NT2/D1 (cell line): Measurements from ENCODE around the gene MC2R.

Experiments
- DNase-seq: peaks from one replicate; pipeline ENCODE4 v3.0.0-alpha.2; 2011; ENCODE audit warnings: low read depth, low spot score
- H3K27me3 ChIP-seq: 2 replicates; pipeline ENCODE4 v1.6.0; 2011; ENCODE audit warnings: mild to moderate bottlenecking; ENCODE audit not compliant: insufficient read length, insufficient read depth
- H3K36me3 ChIP-seq: 2 replicates; pipeline ENCODE4 v1.6.1; 2011; ENCODE audit warnings: mild to moderate bottlenecking, low read length, mixed read lengths; ENCODE audit not compliant: insufficient read depth, insufficient read length
- H3K4me1 ChIP-seq: 2 replicates; pipeline ENCODE4 v1.5.1; 2011; ENCODE audit not compliant: insufficient read depth, insufficient read length
- H3K4me3 ChIP-seq: 2 replicates; pipeline ENCODE4 v1.5.1; 2011; ENCODE audit warnings: low read depth; ENCODE audit not compliant: insufficient read length
- H3K9ac ChIP-seq: 2 replicates; pipeline ENCODE4 v1.6.0; 2011; ENCODE audit warnings: low read depth; ENCODE audit not compliant: insufficient read length
- H3K9me3 ChIP-seq: 2 replicates; pipeline ENCODE4 v1.5.1; 2011; ENCODE audit warnings: mild to moderate bottlenecking, low read length; ENCODE audit not compliant: insufficient read depth
- SUZ12 ChIP-seq: IDR thresholded peaks from 2 replicates; pipeline ENCODE4 v1.6.1; 2011; ENCODE audit not compliant: insufficient read length, insufficient read depth; ENCODE audit errors: extremely low read depth
- YY1 ChIP-seq: IDR thresholded peaks from 2 replicates; pipeline ENCODE4 v1.6.1; 2011; ENCODE audit not compliant: insufficient read length, insufficient read depth
- ZNF274 ChIP-seq: IDR thresholded peaks from 2 replicates; pipeline ENCODE4 v1.6.1; 2011; ENCODE audit warnings: mild to moderate bottlenecking, low read depth, low read length

Gene MC2R

GRCh38 chr18:13892098-13892497, 23.2 kb downstream of the MC2R start:
- no peaks in the 10 kb centered on the region for H3K36me3 ChIP-seq
- no peaks in the 10 kb centered on the region for H3K4me1 ChIP-seq
- no peak overlapping the region for H3K9ac ChIP-seq
- no peak overlapping the region for H3K4me3 ChIP-seq
- DNase-seq, result no peak
- no peaks in the 10 kb centered on the region for H3K27me3 ChIP-seq
- TF ChIP-seq YY1, result no peak
- TF ChIP-seq SUZ12, result no peak
- TF ChIP-seq ZNF274, result no peak
- no peaks in the 10 kb centered on the region for H3K9me3 ChIP-seq

- no peak overlapping the region for H3K9ac ChIP-seq
- peaks cover 5% of the 10 kb centered on the region for H3K4me1 ChIP-seq
- no peaks in the 10 kb centered on the region for H3K9me3 ChIP-seq
- no peak for TF ChIP-seq SUZ12
- no peak for TF ChIP-seq ZNF274
- no peak for TF ChIP-seq YY1
- H3K27me3 ChIP-seq, result peaks cover 3% of the 10 kb centered on the region
- H3K36me3 ChIP-seq, result no peaks in the 10 kb centered on the region
- DNase-seq, result no peak
- H3K4me3 ChIP-seq, result no peak overlapping the region
Observed at GRCh38 chr18:13890761-13891361, 24.5 kb downstream of the MC2R start.

- H3K9me3 ChIP-seq, result no peaks in the 10 kb centered on the region
- no peak for DNase-seq
- H3K4me3 ChIP-seq, result no peak overlapping the region
- H3K27me3 ChIP-seq, result peaks cover 8% of the 10 kb centered on the region
- TF ChIP-seq ZNF274, result no peak
- TF ChIP-seq YY1, result no peak
- TF ChIP-seq SUZ12, result no peak
- H3K4me1 ChIP-seq, result peaks cover 5% of the 10 kb centered on the region
- H3K36me3 ChIP-seq, result no peaks in the 10 kb centered on the region
- H3K9ac ChIP-seq, result no peak overlapping the region
Observed at GRCh38 chr18:13889671-13890070, 25.7 kb downstream of the MC2R start.

GRCh38 chr18:13888191-13888716, 27.1 kb downstream of the MC2R start:
- Histone ChIP-seq H3K4me3 (no peak overlapping the region), H3K9ac (no peak overlapping the region), H3K4me1 (peaks cover 5% of the 10 kb centered on the region), H3K27me3 (peaks cover 22% of the 10 kb centered on the region), H3K36me3 (no peaks in the 10 kb centered on the region), H3K9me3 (no peaks in the 10 kb centered on the region)
- no peak for DNase-seq
- TF ChIP-seq SUZ12, result no peak
- no peak for TF ChIP-seq YY1
- no peak for TF ChIP-seq ZNF274

GRCh38 chr18:13885009-13885408, 30.3 kb downstream of the MC2R start:
- H3K36me3 ChIP-seq, result no peaks in the 10 kb centered on the region
- DNase-seq, result no peak
- no peak overlapping the region for H3K9ac ChIP-seq
- TF ChIP-seq ZNF274 (no peak), SUZ12 (no peak), YY1 (no peak)
- no peaks in the 10 kb centered on the region for H3K9me3 ChIP-seq
- H3K27me3 ChIP-seq, result peaks cover 52% of the 10 kb centered on the region
- H3K4me3 ChIP-seq, result no peak overlapping the region
- H3K4me1 ChIP-seq, result peaks cover 5% of the 10 kb centered on the region

- Histone ChIP-seq H3K27me3 (peaks cover 71% of the 10 kb centered on the region), H3K4me1 (no peaks in the 10 kb centered on the region), H3K4me3 (no peak overlapping the region), H3K9me3 (0 out of 2 replicates have a peak, but pooled peaks cover 8% of the 10 kb centered on the region), H3K36me3 (no peaks in the 10 kb centered on the region), H3K9ac (no peak overlapping the region)
- DNase-seq, result no peak
- TF ChIP-seq SUZ12 (no peak), YY1 (no peak), ZNF274 (no peak)
Observed at GRCh38 chr18:13879937-13880336, 35.4 kb downstream of the MC2R start.

GRCh38 chr18:13879492-13879891, 35.8 kb downstream of the MC2R start:
- Histone ChIP-seq H3K36me3 (no peaks in the 10 kb centered on the region), H3K4me3 (no peak overlapping the region), H3K9me3 (0 out of 2 replicates have a peak, but pooled peaks cover 8% of the 10 kb centered on the region), H3K4me1 (no peaks in the 10 kb centered on the region), H3K9ac (no peak overlapping the region), H3K27me3 (peaks cover 66% of the 10 kb centered on the region)
- DNase-seq, result no peak
- TF ChIP-seq SUZ12 (no peak), YY1 (no peak), ZNF274 (no peak)
